ENCODE results near the gene TTC8.
"Not testable (repeated sequence)": the region's sequence is repeated elsewhere in the genome, so short reads cannot be mapped to it uniquely, and the experiment has no call there.

TTC8 gene

GRCh38 chr14:88804477-88804876, 20.0 kb upstream of the TTC8 start:
- H3K9me3 ChIP-seq (ENCODE audit: severe bottlenecking): no peaks in the 10 kb centered on the region
- ATAC-seq (ENCODE audit: low read depth) (no peak), DNase-seq (ENCODE audit: low spot score) (no peak)
- no peak overlapping the region for H3K4me3 ChIP-seq (ENCODE audit: severe bottlenecking)
- TF ChIP-seq CTCF (IDR thresholded peaks at IDR 0.05; ENCODE audit: poor library complexity, severe bottlenecking): no peak
- no peak overlapping the region for H3K27ac ChIP-seq (ENCODE audit: poor library complexity, severe bottlenecking)
- H3K36me3 ChIP-seq (ENCODE audit: low read depth): no peaks in the 10 kb centered on the region
- H3K4me1 ChIP-seq (ENCODE audit: insufficient read depth, poor library complexity, severe bottlenecking): no peaks in the 10 kb centered on the region
- no peaks in the 10 kb centered on the region for H3K27me3 ChIP-seq (ENCODE audit: insufficient read depth, poor library complexity, severe bottlenecking)

DNA sequence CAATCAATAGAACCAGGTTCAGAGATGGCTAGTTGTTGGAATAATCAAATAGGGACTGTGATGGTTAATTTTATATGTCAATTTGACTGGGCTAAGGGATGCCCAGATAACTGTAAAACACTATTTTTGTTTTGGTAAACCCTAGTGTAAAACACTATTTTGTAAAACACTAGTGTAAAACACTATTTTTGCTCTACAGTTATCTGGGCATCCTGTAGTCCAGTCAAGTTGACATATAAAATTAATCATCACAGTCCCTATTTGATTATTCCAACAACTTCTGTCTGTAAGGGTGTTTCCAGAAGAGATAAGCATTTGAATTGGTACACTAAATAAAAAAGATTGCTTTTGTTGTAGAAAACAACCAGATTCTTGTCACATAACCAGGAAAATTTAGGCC, 16.1 kb upstream of the TTC8 start:
- no peak for TF ChIP-seq CTCF (IDR thresholded peaks at IDR 0.05; ENCODE audit: poor library complexity, severe bottlenecking)
- H3K27ac ChIP-seq (ENCODE audit: poor library complexity, severe bottlenecking): no peak overlapping the region
- no peak overlapping the region for H3K4me3 ChIP-seq (ENCODE audit: severe bottlenecking)
- H3K27me3 ChIP-seq (ENCODE audit: insufficient read depth, poor library complexity, severe bottlenecking): no peaks in the 10 kb centered on the region
- DNase-seq (ENCODE audit: low spot score) (no peak), ATAC-seq (ENCODE audit: low read depth) (no peak)
- no peaks in the 10 kb centered on the region for H3K9me3 ChIP-seq (ENCODE audit: severe bottlenecking)
- no peaks in the 10 kb centered on the region for H3K4me1 ChIP-seq (ENCODE audit: insufficient read depth, poor library complexity, severe bottlenecking)
- no peaks in the 10 kb centered on the region for H3K36me3 ChIP-seq (ENCODE audit: low read depth)

DNA sequence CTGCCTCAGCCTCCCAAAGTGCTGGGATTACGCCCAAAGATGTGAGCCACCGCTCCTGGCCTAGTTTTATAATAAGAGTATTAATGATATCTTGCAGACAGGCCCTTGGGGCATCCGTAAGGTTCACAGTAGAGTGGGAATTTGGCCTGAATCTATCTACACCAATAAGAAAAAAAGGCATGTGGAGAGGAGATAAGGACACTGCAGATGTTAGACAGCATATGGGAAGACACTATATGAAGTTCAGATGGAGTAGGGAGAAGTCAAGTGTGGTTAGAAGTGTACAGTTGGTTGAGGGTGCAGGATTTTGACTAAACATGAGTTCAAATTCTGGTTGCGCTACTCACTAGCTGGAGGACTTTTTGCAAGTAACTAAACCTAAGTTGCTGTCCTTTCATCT, 8.5 kb upstream of the TTC8 start:
- Histone ChIP-seq H3K27ac (ENCODE audit: poor library complexity, severe bottlenecking) (no peak overlapping the region), H3K27me3 (ENCODE audit: insufficient read depth, poor library complexity, severe bottlenecking) (no peaks in the 10 kb centered on the region), H3K9me3 (ENCODE audit: severe bottlenecking) (no peaks in the 10 kb centered on the region), H3K4me1 (ENCODE audit: insufficient read depth, poor library complexity, severe bottlenecking) (no peaks in the 10 kb centered on the region), H3K4me3 (ENCODE audit: severe bottlenecking) (no peak overlapping the region), H3K36me3 (ENCODE audit: low read depth) (no peaks in the 10 kb centered on the region; the same call in 1 of the 2 replicates)
- ATAC-seq (ENCODE audit: low read depth): no peak
- no peak for TF ChIP-seq CTCF (IDR thresholded peaks at IDR 0.05; ENCODE audit: poor library complexity, severe bottlenecking)
- no peak for DNase-seq (ENCODE audit: low spot score)

GRCh38 chr14:88818018-88818417, 6.4 kb upstream of the TTC8 start:
- DNase-seq (ENCODE audit: low spot score) (no peak), ATAC-seq (ENCODE audit: low read depth) (no peak)
- Histone ChIP-seq H3K27me3 (ENCODE audit: insufficient read depth, poor library complexity, severe bottlenecking) (no peaks in the 10 kb centered on the region), H3K9me3 (ENCODE audit: severe bottlenecking) (no peaks in the 10 kb centered on the region), H3K27ac (ENCODE audit: poor library complexity, severe bottlenecking) (no peak overlapping the region), H3K36me3 (ENCODE audit: low read depth) (no peaks in the 10 kb centered on the region; the same call in 1 of the 2 replicates), H3K4me3 (ENCODE audit: severe bottlenecking) (no peak overlapping the region), H3K4me1 (ENCODE audit: insufficient read depth, poor library complexity, severe bottlenecking) (no peaks in the 10 kb centered on the region)
- TF ChIP-seq CTCF (IDR thresholded peaks at IDR 0.05; ENCODE audit: poor library complexity, severe bottlenecking): no peak

GRCh38 chr14:88819674-88820073, 4.8 kb upstream of the TTC8 start:
- ATAC-seq (ENCODE audit: low read depth); H3K27ac ChIP-seq (ENCODE audit: poor library complexity, severe bottlenecking); H3K36me3 ChIP-seq (ENCODE audit: low read depth); H3K4me1 ChIP-seq (ENCODE audit: insufficient read depth, poor library complexity, severe bottlenecking); H3K27me3 ChIP-seq (ENCODE audit: insufficient read depth, poor library complexity, severe bottlenecking); DNase-seq (ENCODE audit: low spot score); H3K9me3 ChIP-seq (ENCODE audit: severe bottlenecking); H3K4me3 ChIP-seq (ENCODE audit: severe bottlenecking): not testable (repeated sequence)
